Effector CD4-positive, alpha-beta T cell (primary cell): Measurements from ENCODE around the gene MT1X.
"Not testable (repeated sequence)": the region's sequence is repeated elsewhere in the genome, so short reads cannot be mapped to it uniquely, and the experiment has no call there.

Experiments used
- DNase-seq: peaks from one replicate; pipeline ENCODE4 v3.0.0-alpha.2; 2020

Gene MT1X

DNA sequence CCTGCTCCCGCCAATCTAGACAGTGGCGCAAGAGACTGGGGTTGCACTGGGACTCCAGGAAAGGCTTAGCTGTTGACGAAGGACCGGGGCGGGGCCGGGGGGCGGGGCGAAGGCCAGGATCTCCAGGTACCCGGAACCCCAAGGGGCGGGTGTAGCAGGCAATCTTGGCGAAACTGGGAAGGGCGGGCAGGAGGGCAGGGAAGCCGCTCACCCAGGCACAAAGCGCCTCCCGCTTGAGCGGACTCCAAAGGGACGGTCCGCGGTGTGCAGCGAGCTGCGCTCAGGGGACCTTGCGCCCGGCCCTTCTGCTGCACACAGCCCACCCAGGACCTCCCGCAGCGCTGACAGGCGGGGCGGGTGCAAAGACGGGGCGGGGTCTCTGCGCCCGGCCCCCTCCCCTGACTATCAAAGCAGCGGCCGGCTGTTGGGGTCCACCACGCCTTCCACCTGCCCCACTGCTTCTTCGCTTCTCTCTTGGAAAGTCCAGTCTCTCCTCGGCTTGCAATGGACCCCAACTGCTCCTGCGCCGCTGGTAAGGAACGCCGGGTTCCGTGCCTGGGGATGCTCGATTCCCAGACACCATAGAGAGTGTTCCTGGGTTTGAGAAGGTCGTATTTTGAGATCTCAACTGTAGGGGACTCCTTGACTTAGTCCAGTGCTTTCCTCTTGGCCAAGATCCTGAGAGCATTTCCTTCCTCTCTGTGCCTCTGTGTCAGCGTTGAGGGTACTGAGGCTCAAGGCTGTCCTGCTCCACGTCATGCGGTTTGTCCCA lies 24.5 kb upstream of the MT1X start, which contains the start of gene MT1F:
Gene MT1F (plus strand): TSS at position 405 of the 772 bp plus-strand sequence. CDS start 100 bp downstream, at position 505.
- peak; percentile 54 for DNase-seq

DNA sequence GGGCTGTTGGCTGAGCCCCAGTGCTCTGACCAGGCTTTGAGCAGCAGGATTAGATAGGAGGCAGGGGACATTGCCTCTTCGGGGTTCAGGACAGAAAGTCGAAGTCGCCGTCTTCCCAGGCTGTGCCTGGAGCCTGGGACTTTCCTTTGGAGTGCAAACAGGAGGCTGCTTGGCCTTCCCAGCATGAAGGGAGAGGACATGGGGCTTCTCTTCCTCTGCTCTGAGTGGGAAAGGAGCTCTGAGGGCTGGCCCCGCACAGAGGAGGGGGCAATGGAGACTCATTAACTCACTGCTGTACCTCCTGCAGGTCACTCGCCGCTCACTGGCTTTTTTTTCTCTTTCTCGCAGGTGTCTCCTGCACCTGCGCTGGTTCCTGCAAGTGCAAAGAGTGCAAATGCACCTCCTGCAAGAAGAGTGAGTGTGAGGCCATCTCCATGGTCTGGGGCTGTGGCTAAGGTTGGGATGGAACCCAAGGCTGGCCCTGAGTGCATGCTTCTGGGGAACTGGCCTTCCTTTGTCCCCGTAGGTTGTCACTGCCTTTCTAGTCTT lies 23.9 kb upstream of the MT1X start:
- no peak for DNase-seq

DNA sequence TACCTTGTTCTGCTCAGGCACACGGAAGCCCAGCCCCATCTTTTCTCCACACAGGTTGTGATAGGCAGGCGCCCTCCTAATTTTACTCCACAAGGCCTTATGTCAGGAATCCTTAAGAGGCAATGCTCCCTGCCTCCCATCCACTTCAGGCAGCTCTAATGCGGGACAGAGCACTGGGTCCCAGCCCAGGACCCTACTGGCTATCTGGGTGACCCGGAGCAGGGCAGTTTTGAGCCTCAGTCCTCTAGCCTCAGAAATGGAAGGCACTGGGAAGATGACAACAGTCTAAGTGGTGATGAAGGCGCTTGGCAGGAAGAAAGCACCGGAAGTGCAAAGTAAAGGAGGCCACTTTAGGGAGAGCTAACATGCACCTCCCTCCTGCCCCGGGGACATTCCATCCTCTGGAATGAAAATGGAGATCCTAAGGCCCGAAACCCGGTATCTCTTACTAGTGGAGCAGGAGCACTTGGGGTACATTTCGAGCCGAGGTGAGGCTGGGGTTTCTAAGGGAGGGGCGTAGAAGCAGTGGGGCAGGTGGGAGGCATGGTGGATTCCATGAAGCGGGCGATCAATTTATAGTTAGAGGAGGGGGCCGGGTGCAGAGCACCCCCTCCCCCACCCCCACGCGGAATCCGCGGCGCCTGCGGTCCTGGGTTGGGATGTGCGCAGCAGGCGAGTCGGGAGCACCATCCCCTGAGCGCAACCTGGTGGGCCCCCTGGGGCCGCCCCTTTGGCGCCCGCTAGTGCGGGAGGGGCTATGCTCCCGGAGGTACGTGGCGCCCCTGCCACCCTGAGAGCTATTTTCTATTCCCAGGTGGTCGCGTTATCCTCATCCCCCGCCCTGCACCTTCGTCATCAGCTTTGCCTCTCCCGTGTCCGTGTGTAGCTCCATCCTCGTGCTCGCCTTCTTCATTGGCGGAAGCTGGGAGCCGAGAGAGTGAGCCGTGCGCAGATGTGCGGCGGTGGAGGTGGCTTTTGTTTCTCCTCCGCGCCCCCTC lies 19.6 kb upstream of the MT1X start:
- DNase-seq, result peak; percentile 9

DNA sequence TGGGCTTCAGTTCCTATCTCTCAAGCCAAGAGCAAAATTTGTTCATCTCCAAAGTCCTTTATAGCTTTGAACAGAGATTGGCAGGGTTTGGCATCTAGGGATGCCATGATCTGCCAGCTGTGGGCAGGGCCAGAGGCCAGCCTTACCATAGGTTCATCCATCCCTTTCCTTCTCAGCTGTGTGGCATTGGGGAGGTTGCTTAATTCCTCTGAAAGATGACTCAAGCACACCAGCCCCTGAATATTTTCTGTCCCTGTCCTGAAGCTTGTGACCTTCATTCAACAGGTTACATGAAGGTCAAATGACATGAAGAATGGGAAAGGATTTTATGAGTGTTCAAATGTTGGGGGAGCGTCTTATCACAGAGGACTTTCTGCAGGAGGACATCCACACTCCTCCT lies 17.8 kb upstream of the MT1X start:
- DNase-seq, result no peak

DNA sequence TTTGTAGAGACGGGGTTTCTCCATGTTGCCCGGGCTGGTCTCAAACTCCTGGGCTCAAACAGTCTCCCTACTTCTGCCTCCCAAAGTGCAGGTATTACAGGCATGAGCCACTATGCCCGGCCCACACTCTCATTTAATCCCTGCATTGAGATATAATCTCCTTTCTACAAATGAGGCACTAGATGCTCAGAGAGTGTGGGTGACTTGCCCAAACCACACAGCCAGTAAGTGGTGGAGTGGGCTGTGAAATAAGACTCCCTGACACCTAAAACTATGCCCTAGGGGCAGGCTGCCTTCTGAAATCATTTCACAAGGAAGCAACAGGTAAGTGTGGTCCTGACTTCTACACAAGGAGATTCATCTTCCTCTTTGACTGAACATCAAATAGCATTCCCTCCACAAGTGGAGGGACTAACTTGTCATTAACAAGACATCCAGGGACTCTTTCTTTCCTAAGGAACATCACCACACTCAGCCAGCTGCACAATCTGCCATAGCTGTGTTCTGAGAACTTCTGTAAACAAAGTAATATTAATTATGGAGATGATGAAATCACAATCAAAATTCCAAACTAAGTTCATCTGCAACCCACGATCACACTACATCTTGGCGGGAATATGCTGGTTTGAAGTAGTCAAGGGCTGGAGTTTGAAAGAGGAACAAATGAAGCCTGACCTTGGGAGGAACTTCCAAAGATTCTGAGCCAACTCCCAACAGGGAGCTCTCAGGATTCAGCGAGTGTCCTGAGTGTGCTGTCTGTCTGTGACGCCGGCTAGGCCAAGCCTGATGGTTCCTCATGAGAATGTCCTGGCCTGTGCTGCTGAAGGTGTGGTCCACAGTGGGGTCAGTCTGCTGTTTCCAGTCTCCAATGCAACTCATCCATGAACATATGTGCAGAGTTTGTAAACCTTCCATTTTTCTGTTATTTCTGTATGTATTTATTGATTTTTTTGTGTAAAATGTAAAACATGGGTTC lies 16.7 kb upstream of the MT1X start:
- not testable (repeated sequence) for DNase-seq

DNA sequence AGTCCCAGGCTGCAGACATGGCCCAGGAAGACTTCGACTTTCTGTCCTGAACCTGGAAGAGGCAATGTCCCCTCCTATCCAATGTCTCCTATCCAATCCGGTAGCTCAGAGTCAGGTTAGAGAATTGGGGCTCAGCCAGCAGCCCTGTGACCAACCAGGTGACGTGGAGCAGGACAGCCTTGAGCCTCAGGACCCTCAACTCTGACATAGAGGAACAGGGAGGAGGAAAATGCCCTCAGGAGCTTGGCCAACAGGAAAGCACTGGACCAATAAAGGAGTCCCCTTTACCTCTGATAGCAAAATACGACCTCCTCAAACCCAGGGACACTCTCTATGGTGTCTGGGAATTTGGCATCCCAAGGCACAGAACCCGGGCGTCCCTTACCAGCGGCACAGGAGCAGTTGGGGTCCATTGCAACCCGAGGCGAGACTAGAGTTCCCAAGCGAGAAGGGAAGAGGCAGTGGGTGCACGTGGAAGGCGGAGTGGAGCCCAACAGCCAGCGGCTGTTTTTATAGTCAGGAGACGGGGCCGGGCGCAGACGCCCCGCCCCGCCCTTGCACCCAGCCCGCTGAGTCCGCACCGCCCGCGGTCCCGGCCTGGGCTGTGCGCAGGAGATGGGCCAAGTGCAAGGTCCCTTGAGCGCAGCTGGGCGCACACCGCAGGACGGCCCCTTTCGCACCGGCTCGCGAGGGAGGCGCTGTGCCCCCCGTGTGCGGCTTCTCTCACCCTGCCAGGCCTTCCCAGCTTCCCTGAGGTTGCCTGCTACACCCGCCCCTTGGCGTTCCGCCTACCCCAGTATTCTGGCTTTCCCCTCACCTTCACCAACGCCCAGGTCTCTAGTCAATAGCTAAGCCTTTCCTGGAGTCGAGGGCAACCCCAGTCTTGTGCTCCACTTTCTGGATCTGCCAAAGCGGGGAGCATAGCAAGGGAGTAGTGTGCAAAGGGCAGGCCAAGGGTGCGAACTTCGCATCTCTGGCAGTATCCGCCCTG lies 14.4 kb upstream of the MT1X start, which contains the start of gene MT1G:
Gene MT1G (minus strand): TSS at position 485 of the 991 bp plus-strand sequence. CDS start 72 bp downstream, at position 413.
- no peak for DNase-seq

DNA sequence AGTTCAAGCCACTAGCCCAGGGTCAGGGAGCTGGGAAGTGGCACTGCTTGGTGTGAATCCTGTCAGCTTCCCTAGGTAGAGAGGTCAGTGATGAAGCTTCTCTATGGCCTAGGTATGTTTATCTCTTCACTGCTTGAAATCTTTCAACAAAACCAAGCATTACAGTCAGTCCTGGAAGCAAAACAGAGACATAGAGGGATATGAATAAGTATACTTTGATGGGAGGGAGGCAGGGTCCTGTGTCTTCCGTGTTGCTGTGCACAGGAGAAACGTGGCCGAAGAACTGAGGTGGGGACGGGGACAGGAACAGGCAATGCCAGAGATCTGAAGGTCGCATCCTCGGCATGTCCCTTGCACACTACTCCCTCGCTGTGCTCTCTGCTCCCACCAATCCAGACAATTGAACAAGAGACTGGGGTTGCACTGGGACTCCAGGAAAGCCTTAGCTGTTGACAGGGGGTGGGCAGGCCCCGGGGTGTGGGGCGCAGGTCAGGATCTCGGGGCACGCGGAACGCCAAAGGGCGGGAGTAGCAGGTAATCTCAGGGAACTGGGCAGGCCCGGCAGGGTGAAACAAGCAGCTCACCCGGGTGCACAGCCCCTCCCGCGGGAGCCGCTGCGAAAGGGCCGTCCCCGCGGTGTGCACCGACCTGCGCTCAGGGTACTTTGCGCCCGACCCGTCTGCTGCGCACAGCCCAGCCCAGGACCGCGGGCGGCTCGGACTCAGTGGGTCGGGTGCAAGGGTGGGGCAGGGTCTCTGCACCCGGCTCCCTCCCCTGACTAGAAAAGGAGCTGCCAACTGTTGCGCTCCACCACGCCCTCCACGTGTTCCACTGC lies 13.0 kb upstream of the MT1X start, which contains the start of gene MT1H:
Gene MT1H (plus strand): TSS at position 810 of the 835 bp plus-strand sequence. CDS start 71 bp downstream, outside the sequence.
- no peak for DNase-seq

DNA sequence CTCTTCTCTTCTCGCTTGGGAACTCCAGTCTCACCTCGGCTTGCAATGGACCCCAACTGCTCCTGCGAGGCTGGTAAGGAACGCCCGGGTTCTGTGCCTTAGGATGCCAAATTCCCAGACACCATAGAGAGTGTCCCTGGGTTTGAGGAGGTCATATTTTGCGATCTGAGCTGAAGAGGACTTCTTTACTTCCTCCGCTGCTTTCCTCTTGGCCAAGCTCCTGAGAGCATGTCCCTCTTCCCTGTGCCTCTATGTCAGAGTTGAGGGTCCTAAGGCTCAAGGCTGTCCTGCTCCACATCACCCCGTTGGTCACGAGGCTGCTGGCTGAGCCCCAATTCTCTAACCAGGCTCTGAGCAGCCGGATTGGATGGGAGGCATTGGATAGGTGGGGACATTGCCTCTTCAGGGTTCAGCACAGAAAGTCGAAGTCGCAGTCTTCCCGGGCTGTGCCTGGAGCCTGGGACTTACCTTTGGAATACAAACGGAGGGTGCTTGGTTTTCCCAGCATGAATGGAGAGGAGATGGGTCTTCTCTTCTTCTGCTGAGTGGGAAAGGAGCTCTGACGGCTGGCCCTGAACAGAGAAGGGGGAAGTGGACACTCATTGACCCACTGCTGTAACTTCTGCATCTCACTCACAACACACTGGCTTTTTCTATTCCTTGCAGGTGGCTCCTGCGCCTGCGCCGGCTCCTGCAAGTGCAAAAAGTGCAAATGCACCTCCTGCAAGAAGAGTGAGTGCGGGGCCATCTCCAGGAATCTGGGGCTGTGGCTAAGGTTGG lies 12.2 kb upstream of the MT1X start:
- no peak for DNase-seq

DNA sequence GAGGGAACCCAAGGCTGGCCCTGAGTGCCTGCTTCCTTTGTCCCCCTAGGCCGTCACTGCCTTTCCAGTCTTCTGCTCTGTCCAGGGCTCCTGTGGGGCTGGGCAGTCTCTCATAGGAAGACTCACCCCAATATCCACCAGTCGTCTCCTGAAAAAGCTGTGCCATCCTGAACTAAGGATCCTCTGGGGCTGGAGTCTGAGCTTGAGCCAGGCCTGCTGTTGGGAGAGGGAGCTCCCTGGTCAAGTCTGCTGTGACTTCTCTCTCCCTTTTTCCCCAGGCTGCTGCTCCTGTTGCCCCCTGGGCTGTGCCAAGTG lies 11.7 kb upstream of the MT1X start:
- DNase-seq, result no peak

DNA sequence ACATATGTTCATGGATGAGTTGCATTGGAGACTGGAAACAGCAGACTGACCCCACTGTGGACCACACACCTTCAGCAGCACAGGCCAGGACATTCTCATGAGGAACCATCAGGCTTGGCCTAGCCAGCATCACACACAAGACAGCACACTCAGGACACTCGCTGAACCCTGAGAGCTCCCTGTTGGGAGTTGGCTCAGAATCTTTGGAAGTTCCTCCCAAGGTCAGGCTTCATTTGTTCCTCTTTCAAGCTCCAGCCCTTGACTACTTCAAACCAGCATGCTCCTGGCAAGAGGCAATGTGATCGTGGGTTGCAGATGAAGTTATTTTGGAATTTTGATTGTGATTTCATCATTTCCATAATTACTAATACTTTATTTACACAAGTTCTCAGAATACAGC lies 10.6 kb upstream of the MT1X start:
- DNase-seq, result not testable (repeated sequence)

DNA sequence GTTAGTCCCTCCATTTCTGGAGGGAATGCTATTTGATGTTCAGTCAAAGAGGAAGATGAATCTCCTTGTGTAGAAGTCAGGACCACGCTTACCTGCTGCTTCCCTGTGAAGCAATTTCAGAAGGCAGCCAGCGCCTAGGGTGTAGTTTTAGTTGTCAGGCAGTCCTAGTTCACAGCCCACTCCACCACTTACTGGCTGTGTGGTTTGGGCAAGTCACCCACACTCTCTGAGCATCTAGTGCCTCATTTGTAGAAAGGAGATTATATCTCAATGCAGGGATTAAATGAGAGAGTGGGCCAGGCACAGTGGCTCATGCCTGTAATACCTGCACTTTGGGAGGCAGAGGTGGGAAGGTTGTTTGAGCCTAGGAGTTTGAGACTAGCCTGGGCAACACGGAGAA lies 10.1 kb upstream of the MT1X start:
- not testable (repeated sequence) for DNase-seq

DNA sequence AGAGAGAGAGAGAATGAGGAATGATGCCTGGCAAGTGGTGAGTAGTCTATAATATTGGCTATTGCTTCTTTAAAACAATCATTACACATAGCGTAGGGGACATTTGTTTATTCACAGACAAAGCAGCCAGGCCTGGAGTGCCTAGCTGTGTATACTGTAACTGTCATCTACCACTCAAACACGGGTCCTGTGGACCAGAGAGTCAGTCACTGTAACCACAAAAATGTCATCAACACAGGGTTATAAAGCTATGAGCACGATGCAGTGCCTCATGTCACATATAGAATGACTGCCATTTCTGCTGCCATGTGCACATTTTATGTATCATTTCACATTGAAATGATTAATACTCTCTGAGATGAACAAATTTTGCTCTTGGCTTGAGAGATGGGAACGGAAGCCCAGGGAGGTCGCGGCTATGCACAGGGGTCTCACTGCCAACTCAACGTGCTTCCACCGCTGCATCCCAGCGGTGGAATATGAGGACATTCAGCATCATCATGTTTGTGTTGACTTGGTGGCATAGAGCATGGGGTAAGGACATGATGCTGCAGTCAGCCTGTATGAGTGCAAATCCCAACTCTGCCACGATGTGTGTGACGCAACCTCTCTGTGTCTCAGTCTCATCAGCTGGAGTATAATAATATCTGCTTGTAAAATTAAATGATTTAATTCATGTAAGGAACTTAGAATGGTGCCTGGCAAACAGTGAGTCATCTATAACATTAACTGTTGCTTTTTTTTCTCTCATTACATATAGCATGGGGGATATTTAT lies 9.3 kb upstream of the MT1X start:
- DNase-seq, result no peak

DNA sequence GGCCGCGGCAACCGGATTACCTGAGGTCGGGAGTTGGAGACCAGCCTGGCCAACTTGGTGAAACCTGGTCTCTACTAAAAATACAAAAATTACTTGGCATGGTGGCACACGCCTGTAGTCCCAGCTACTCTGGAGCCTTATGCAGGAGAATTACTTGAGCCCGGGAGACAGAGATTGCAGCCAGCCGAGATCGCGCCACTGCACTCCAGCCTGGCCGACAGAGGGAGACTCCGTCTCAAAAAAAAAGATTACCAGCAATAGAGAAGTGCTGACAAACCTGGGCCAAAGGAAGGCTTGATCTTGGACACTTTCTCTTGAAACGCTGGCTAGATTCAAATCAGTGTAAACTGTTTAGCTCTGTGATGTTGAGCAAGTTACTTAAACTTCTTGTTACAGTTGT lies 8.3 kb upstream of the MT1X start:
- DNase-seq, result no peak

DNA sequence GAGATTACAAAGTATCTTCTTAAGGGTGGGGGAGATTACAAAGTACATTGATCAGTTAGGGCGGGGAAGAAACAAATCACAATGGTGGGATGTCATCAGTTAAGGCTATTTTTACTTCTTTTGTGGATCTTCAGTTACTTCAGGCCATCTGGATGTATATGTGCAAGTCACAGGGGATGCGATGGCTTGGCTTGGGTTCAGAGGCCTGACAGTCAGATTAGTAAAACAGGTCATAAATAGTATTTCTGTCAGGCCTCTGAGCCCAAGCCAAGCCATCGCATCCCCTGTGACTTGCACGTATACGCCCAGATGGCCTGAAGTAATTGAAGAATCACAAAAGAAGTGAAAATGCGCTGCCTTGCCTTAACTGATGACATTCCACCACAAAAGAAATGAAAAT lies 7.7 kb upstream of the MT1X start:
- not testable (repeated sequence) for DNase-seq

DNA sequence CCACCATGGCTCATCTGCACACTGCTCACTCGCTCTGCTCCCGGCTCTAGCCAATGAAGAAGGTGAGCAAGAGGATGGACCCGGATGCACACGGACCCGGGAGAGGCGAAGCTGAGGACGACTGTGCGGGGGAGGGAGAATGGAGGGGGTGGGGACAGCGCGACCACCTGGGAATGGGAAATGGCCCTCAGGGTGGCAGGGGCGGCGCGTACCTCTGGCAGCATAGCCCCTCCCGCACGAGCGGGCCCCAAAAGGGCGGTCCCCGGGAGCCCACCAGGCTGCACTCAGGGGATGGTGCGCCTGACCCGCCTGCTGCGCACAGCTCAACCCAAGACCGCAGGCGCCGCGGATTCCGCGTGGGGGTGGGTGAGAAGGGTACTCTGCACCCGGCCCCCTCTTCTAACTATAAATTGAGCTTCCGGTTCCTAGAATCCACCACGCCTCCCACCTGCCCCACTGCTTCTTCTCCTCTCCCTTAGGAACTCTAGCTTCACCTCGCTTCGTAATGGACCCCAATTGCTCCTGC lies 6.5 kb upstream of the MT1X start:
- peak; percentile 30 for DNase-seq

DNA sequence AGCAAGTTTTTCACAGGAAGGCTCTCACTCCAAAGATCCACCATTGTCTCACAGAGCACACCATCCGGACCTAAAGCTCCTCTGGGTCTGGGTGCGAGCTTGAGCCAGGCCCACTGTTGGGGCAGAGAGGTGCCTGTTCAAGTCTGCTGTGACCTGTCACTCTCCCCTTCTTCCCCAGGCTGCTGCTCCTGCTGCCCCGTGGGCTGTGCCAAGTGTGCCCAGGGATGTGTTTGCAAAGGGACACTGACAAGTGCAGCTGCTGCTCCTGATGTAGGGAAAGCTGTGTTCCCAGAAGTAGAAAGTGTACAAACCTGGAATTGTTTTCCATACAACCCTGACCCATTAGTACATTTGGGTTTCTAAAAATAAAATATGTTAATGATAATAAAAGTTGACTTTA lies 4.8 kb upstream of the MT1X start:
- no peak for DNase-seq

DNA sequence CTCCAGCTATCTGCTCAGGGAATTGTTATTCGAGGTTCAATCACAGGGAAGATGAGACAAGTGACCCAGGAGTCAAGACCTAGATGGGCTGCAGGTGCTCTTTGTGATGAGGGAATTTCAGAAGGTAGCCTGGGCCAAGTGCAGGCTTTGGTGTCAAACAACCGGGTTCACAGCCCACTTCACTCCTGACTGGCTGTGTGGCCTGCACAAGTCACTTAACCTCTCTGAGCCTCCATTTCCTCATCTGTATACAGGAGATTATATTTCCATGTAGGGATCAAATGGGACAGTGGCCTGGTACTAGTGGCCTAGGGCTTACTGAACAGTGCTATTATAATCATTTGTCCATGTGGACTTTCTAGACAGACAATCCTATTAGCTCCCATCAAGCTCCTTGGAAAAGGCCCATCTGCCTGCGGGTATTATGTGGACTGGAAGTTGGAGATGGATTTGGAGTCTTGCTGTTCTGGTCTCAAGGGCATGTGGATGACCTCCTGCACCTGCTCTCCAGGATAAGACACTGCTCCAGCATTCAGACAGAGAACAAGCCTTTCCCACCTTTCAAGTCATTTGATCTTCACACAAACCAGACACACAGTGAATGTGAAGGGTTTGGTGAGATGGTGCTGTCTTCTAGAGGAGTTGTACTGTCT lies 3.1 kb upstream of the MT1X start:
- no peak for DNase-seq
